Limb (tissue), 2 donors: ENCODE data around the gene PARP1.
"Not testable (repeated sequence)": the region's sequence is repeated elsewhere in the genome, so short reads cannot be mapped to it uniquely, and the experiment has no call there.

ENCODE experiments used
- DNase-seq, 2 donors: peaks; one replicate each; pipeline ENCODE4 v3.0.0-alpha.2; 2016; ENCODE audit errors: extremely low spot score in 2 of 2

The PARP1 gene

GRCh38 chr1:226429858-226430715, 22.2 kb upstream of the PARP1 start:
- no peak for DNase-seq

DNA sequence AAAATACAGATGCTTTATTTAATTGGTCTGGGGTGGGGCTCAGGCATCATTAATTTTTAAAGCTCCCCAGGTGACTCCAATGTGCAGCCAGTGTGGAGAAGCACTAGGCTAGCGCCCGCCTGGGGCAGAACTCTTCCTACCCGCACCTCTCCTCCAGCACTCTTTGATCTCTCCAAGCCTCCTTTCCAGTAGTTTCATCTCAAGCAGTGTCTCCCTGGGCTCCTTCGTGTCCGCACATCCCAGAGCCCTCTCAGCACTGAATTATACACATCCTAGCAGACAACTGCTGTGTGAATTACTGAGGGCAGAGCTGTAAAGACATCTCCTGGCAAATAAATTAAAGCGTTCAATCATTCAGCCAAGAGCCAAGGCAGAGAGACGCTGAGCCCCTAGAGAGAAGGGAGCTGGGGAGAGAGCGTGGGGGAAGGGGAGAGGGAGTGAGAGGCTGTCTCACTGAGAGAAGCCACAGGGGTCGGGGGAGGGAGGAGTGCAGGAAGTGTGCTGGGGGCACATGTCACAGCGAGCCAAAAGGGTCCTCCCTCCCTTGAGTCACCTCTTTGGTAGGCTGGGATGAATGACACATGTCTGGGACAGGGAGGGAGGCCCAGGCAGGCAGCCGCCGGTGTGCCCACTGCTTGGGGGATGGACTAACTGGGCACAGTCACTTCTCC, 21.0 kb upstream of the PARP1 start:
- DNase-seq: no peak

GRCh38 chr1:226428348-226428747, 20.5 kb upstream of the PARP1 start:
- no peak for DNase-seq

GRCh38 chr1:226427131-226427530, 19.2 kb upstream of the PARP1 start:
- DNase-seq: no peak

- DNase-seq: not testable (repeated sequence)
Measured at GRCh38 chr1:226426395-226426794, 18.5 kb upstream of the PARP1 start.

DNA sequence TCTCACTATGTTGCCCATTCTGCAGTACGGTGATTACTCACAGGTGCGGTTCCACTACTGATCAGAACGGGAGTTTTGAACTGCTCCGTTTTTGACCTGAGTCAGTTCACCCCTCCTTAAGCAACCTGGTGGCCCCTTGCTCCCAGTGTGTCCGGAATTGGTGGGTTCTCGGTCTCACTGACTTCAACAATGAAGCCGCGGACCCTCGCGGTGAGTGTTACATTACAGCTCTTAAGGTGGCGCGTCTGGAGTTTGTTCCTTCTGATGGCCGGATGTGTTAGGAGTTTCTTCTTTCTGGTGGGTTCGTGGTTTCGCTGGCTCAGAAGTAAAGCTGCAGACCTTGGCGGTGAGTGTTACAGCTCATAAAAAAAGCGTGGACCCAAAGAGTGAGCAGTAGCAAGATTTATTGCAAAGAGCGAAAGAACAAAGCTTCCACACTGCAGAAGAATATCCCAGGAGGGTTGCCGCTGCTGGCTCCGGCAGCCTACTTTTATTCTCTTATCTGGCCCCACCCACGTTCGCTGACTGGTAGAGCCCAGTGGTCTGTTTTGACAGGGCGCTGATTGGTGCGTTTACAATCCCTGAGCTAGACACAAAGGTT, 17.6 kb upstream of the PARP1 start:
- DNase-seq: no peak

GRCh38 chr1:226425004-226425378, 17.1 kb upstream of the PARP1 start:
- DNase-seq: no peak

DNA sequence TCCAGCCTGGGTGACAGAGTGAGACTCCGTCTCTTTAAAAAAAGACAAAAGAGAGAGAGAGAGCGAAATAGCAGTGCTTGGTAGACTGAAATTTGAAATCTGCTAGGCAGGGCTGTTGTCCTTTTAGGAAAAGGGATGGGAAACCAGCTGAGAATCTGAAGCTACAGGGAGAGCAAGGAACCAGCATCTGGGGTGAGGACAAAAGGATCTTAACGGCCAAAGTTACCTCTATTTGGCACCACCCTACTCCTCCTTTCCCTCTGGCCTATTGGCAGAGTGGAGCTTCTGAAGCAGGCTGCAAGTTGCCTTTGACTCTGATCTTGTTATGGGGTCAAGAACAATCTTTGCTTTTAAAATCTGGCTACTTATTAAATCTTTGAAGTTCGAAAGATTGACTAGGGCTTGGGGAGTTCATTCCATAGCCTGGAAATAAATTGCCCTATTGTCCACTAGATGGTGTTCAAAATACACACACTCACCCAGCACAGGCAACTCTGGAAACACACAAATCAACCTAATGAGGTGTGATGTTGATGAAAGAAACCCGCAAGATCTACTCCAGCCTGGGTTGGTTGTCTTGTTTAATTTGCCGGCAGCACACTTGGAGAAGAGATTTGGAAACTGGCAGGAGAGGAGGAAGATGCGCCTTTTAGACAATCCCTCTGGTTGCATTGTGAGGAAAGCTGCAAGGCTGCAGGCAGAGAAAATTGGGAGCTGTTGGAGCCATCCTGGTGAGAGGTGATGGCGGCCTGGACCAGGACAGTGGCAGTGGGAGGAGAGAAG, 16.5 kb upstream of the PARP1 start:
- DNase-seq: peak in 1 of 2 donors; percentile 69

DNA sequence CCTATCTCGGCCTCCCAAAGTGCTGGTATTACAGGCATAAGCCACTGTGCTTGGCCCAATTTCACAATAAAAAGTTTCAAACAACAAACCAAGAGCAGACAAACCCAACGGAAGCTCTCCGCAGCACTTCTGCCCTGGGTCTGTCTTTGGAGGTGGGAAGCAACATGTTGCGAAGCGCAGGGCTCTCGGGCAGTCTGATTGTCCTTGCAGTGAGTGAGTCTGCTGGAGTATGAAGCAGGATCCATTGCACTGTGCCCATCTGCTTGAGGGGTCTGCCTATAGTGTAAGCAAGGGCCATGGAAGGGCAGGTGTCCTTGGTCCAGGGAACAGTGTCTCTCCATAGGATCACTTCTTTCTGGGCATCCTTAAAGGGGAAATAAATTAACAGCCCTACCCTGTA, 14.6 kb upstream of the PARP1 start:
- no peak for DNase-seq

GRCh38 chr1:226420897-226421296, 13.0 kb upstream of the PARP1 start:
- no peak for DNase-seq

DNA sequence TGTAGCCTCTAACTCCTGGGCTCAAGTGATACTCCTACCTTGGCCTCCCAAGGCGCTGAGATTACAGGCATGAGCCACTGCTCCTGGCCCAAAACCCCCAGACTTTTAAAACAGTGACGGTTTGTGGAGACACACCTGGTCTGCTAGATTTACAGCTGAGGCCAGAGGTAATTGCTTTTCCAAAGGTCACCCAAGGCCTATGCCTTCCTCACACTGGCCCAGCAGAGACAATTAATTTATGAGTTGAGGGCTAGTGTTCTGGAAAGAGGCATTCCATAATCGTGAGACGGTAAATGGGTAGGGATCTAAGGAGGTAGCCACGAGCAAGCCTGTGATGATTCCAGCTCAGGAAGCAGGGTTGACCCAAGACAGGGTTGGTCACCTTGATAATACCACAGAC, 12.4 kb upstream of the PARP1 start:
- no peak for DNase-seq

- DNase-seq: no peak
Measured at GRCh38 chr1:226419284-226420029, 11.6 kb upstream of the PARP1 start.

DNA sequence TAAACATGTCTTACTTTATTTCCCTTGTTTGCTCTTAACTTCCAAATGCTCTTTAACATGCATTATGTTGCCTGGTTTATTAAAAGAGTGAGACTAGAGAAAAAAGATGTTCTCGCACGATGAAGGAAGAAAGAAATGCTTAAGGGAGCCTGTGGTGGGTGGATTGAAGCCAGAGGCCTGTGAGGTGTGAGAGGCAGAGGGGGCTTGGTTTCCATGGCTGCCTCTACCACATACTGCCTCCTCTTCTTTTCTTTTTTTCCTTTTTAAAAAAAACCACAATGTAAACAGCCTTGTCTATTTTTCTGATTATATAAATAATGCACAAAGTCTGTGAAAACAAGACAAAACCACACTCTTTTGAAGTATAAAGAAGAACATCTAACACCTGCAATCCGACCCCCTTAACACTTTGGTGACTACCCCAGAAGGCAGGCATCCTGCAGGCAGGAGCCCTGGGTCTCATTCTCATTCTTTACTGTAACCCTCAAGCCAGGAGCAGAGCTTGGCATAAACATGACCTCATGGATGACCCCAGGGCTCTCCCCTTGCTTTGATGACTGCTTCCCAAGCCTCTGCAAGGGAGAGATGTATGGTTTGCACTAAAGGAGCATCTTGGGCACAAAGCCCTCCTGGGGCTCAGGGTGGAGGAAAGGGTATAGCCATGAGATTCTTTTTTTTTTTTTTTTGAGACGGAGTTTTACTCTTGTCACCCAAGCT, 10.1 kb upstream of the PARP1 start:
- DNase-seq: no peak

DNA sequence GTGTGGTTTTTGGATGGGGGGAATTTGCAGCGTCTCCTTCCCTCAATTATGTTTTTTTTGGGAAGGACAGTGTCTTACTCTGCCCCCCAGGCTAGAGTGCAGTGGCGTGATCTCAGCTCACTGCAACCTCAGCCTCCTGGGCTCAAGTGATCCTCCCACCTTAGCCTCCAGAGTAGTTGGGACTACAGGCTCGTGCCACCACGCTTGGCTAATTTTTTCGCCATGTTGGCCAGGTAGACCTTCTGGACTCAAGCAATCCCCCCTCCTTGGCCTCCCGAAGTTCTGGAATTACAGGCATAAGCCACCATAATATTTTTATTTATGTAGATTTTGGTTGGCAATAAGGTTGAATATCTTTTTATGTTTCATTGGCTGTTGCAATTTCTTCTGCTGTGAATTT, 9.5 kb upstream of the PARP1 start:
- no peak for DNase-seq

DNA sequence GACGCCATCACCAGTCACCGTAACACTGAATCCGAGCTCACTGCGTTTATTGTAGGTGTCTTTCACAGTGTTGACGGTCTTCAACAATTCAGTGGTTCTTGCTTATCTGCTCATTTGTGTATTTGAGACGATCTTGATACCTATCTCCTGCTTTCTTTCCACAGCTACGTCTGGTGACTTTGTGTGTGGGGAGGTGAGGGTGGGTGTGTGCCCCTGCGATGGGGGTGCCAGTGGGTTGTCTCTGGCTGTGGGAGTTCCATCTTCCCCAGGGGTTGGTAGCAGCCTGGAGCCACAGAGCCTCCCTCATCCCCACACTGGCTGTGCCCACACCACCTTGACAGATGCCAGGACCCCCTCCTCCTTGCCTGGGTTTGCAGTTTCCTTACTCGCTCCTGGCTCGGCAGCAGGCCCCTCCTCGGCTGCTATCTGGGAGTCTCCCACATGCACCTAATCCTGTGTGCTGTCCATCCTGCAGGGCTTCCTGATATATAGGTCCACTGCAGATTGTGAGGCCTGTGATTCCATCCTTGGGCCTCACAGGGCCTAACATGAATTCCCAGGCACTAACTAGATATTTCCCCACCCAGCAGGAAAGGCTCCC, 6.3 kb upstream of the PARP1 start:
- no peak for DNase-seq

DNA sequence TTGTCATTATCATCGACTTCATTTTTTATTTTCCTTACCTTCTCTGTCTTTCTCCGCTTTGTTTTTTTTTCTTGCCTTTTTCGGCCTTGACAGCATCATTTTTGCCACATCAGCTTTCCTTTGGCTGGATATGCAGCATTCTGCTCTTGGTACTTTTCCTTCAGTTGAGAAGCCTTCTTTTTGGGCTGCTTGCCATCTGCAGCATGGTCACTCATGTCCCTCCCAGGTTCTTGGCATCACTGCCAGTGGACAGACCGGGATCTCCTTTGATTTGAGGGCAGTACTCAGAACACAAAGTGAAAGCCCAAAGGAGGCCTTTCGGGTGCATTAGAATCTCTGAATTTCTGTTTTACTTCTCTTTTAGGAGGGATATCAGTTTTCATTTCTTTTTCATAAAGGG, 3.7 kb upstream of the PARP1 start:
- no peak for DNase-seq

- DNase-seq: no peak
Measured at GRCh38 chr1:226410958-226411357, 3.1 kb upstream of the PARP1 start.

GRCh38 chr1:226409392-226409791, 1.5 kb upstream of the PARP1 start:
- no peak for DNase-seq

DNA sequence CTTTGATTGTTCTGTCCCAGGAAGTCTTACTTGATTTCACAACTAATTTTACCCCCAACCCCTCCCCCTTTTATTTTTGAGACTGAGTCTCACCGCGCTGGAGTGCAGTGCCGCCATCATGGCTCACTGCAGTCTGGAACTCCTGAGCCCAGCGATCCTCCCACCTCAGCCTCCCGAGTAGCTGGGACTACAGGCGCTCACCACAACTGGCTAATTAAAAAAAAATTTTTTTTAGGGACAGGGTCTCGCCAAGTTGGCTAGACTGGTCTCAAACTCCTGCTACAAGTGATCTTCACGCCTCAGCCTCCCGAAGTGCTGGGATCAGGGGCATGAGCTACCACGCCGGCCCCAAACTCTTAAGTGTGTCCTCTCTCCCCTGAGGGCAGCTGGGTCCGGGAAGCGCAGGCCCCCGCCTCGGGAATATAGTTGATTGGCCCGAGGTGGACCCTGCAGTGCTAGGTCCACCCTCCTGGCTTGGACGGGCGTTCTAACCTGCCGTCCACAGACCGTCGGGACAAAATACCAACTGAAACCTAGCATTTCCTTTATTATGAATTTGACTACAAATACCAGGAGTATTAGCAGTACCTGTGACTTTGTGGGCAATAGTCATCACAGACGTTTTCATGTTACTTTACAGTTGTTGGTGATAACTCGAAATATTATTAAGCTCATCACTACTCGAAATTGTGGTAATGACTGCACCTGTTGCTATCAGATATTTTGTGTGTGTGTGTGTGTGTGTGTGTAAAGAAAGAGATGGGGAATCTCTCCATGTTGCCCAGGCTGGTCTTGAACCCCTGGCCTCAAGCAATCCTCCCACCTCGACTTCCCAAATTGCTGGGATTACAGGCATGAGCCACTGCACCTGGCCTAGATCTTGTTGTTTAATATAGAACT, 642 bp upstream of the PARP1 start:
- DNase-seq: no peak
